PC-9 (cell line): ENCODE measurements around the gene TECPR1. TPM values are rescaled to one million over a fixed set of nuclear protein-coding genes. Genes with fewer than 3 reads are reported as not detected.

Experiments
- BruUV-seq: library from RNA; stranded (reverse); fragments of 400-500 nt; replicated peaks from 2 replicates; lab custom pipeline; 2021; lab: Mats Ljungman, UMichigan
- CTCF ChIA-PET: fragments of 300-600 bp; sonication (Branson Sonifier 250); formaldehyde crosslinking; loops from one replicate; lab custom pipeline; 2022; ENCODE audit warnings: antibody characterized with exemption; lab: Charles Lee
- POLR2A ChIA-PET: fragments of 300-600 bp; sonication (Branson Sonifier 250); formaldehyde crosslinking; loops from one replicate; lab custom pipeline; 2022; ENCODE audit warnings: antibody characterized with exemption; ENCODE audit not compliant: unreplicated experiment; lab: Charles Lee
- DNase-seq, 2 experiments: peaks; one replicate each; pipeline versions ENCODE4 v3.0.0 to v3.0.0-alpha.2; 2015 to 2022; ENCODE audit warnings: mixed read lengths in 1 of 2
- H2AFZ ChIP-seq: fragments of 200-600 bp; sonication (generic); 2 replicates; pipeline ENCODE4 v1.8.1; 2017; ENCODE audit warnings: antibody characterized with exemption
- H3F3A ChIP-seq: fragments of 200-600 bp; sonication (generic); 2 replicates; pipeline ENCODE4 v1.8.1; 2017; ENCODE audit warnings: antibody characterized with exemption, mild to moderate bottlenecking, low read depth; ENCODE audit not compliant: insufficient read depth
- H3K27ac ChIP-seq: fragments of 200-600 bp; sonication (generic); 2 replicates; pipeline ENCODE4 v1.6.1; 2016; ENCODE audit warnings: mixed run types
- H3K27me3 ChIP-seq: fragments of 200-600 bp; sonication (generic); 2 replicates; pipeline ENCODE4 v1.6.1; 2016; ENCODE audit warnings: low read depth, mixed run types; ENCODE audit not compliant: insufficient read depth
- H3K36me3 ChIP-seq: fragments of 200-600 bp; sonication (generic); 2 replicates; pipeline ENCODE4 v1.6.1; 2016; ENCODE audit warnings: low read depth, mixed run types
- H3K4me1 ChIP-seq: fragments of 200-600 bp; sonication (generic); replicated peaks from 2 replicates; pipeline ENCODE4 v1.6.1; 2016; ENCODE audit warnings: mixed run types; ENCODE audit not compliant: insufficient read depth
- H3K4me2 ChIP-seq: fragments of 200-600 bp; sonication (generic); 2 replicates; pipeline ENCODE4 v1.6.1; 2017; ENCODE audit warnings: mixed run types
- H3K4me3 ChIP-seq: fragments of 200-600 bp; sonication (generic); 2 replicates; pipeline ENCODE4 v1.6.1; 2016; ENCODE audit warnings: mixed run types
- H3K79me2 ChIP-seq: fragments of 200-600 bp; sonication (generic); 2 replicates; pipeline ENCODE4 v1.6.1; 2017; ENCODE audit warnings: low read depth, mixed run types
- H3K9me2 ChIP-seq: fragments of 200-600 bp; sonication (generic); 2 replicates; pipeline ENCODE4 v1.8.1; 2017; ENCODE audit warnings: mild to moderate bottlenecking; ENCODE audit not compliant: insufficient read depth
- H3K9me3 ChIP-seq: fragments of 200-600 bp; sonication (generic); 2 replicates; pipeline ENCODE4 v1.8.1; 2016; ENCODE audit warnings: low read depth; ENCODE audit not compliant: insufficient read depth
- H4K20me1 ChIP-seq: fragments of 200-600 bp; sonication (generic); 2 replicates; pipeline ENCODE4 v1.8.1; 2017; ENCODE audit not compliant: insufficient read depth
- CTCF ChIP-seq: fragments of 200-600 bp; sonication (generic); conservative IDR thresholded peaks from 2 replicates; pipeline ENCODE4 v1.6.1; 2017; ENCODE audit warnings: mixed run types, antibody characterized with exemption, mild to moderate bottlenecking, moderate library complexity
- EZH2 ChIP-seq: fragments of 200-600 bp; sonication (generic); IDR thresholded peaks from 2 replicates; pipeline ENCODE4 v1.8.0; 2017; ENCODE audit warnings: antibody characterized with exemption, low read depth
- intact Hi-C: fragments of 100-400 bp; cut with micrococcal nuclease; formaldehyde crosslinking; loops from one replicate; pipeline ENCODE4 v1.10.0; 2022; ENCODE audit not compliant: unreplicated experiment
- total RNA-seq: library from RNA; stranded (reverse); gene quantifications from 2 replicates; pipeline ENCODE4 v1.2.3, GENCODE V29; 2021

TECPR1 gene
- total RNA-seq, 1 experiment from 2014 or later: 22.7 TPM

- H3F3A ChIP-seq: peaks cover 23% of the 10 kb centered on the region
- H2AFZ ChIP-seq: peak overlapping the region; percentile 98
- H3K27me3 ChIP-seq: no peaks in the 10 kb centered on the region
- peaks cover 41% of the 10 kb centered on the region for H3K79me2 ChIP-seq
- no TSS peak for BruUV-seq
- intact Hi-C loops: loop anchor here (1.0 kb wide), 1 partner anchor 33 kb away; no protein-coding TSS in a partner anchor
- H3K4me2 ChIP-seq: peak overlapping the region; percentile 92
- no peaks in the 10 kb centered on the region for H3K9me3 ChIP-seq
- peaks cover 25% of the 10 kb centered on the region for H3K4me1 ChIP-seq
- no peak for DNase-seq
- H3K36me3 ChIP-seq: no peaks in the 10 kb centered on the region
- H3K9me2 ChIP-seq: no peaks in the 10 kb centered on the region
- no peaks in the 10 kb centered on the region for H4K20me1 ChIP-seq
- peak overlapping the region; percentile 100 for H3K4me3 ChIP-seq
- POLR2A ChIA-PET: no interaction called here
- TF ChIP-seq CTCF (0 out of 2 replicates have a peak, but pooled peaks have one; percentile 14), EZH2 (no peak)
- CTCF ChIA-PET: interaction anchor here (0.6 to 0.7 kb wide), 2 partner anchors 17 to 402 kb away, joined by 3 read pairs; no protein-coding TSS in a partner anchor
- H3K27ac ChIP-seq: peak overlapping the region; percentile 71
Measured at GRCh38 chr7:98251231-98251600, 816 bp downstream of the TECPR1 start.

- no peaks in the 10 kb centered on the region for H3K27me3 ChIP-seq
- intact Hi-C loops: loop anchor here (1.0 kb wide), 1 partner anchor 34 kb away; no protein-coding TSS in a partner anchor
- no peak for TF ChIP-seq CTCF
- TF ChIP-seq EZH2: no peak
- H3K9me2 ChIP-seq: no peaks in the 10 kb centered on the region
- H3K4me1 ChIP-seq: peaks cover 25% of the 10 kb centered on the region
- peak; percentile 26 to 43 for DNase-seq
- ChIA-PET POLR2A (interaction anchor here (0.7 kb wide), 2 partner anchors 53 to 104 kb away, joined by 4 to 17 read pairs; no protein-coding TSS in a partner anchor), CTCF (interaction anchor here (0.7 to 1.0 kb wide), 5 partner anchors 18 to 379 kb away, joined by 3 to 11 read pairs (median 3); partner anchors contain the start of gene ASNS)
- peaks cover 41% of the 10 kb centered on the region for H3K79me2 ChIP-seq
- H3K4me3 ChIP-seq: peak overlapping the region; percentile 100
- peak overlapping the region; percentile 71 for H3K27ac ChIP-seq
- no peaks in the 10 kb centered on the region for H4K20me1 ChIP-seq
- no peaks in the 10 kb centered on the region for H3K9me3 ChIP-seq
- H3F3A ChIP-seq: peaks cover 23% of the 10 kb centered on the region
- H2AFZ ChIP-seq: peak overlapping the region; percentile 98
- TSS peak; percentile 50 for BruUV-seq
- H3K4me2 ChIP-seq: peak overlapping the region; percentile 92
- H3K36me3 ChIP-seq: no peaks in the 10 kb centered on the region
Measured at GRCh38 chr7:98250789-98251188, 1.2 kb downstream of the TECPR1 start.

- Histone ChIP-seq H3K9me3 (no peaks in the 10 kb centered on the region), H3K27ac (no peak overlapping the region), H3K36me3 (no peaks in the 10 kb centered on the region), H3K4me3 (no peak overlapping the region), H3K27me3 (no peaks in the 10 kb centered on the region), H3K4me2 (0 out of 2 replicates have a peak overlapping the region, but pooled peaks have one; percentile 92), H2AFZ (no peak overlapping the region), H3K9me2 (no peaks in the 10 kb centered on the region), H3F3A (peaks cover 23% of the 10 kb centered on the region), H3K79me2 (peaks cover 31% of the 10 kb centered on the region), H4K20me1 (no peaks in the 10 kb centered on the region), H3K4me1 (peaks cover 25% of the 10 kb centered on the region)
- no TSS peak for BruUV-seq
- intact Hi-C loops: no loop called here
- TF ChIP-seq CTCF (no peak), EZH2 (no peak)
- DNase-seq: no peak
- ChIA-PET CTCF (no interaction called here), POLR2A (no interaction called here)
Measured at GRCh38 chr7:98249106-98249505, 2.9 kb downstream of the TECPR1 start.
